IgD-negative memory B cell (primary cell): ENCODE measurements around the gene SUMF1. TPM values are rescaled to one million over a fixed set of nuclear protein-coding genes. Genes with fewer than 3 reads are reported as not detected.
"Not testable (repeated sequence)": the region's sequence is repeated elsewhere in the genome, so short reads cannot be mapped to it uniquely, and the experiment has no call there.

Experiments
- H3K27ac Mint-ChIP-seq, 3 donors: one replicate each; pipeline ENCODE4 v1.8.0; 2020 to 2022; ENCODE audit warnings: mild to moderate bottlenecking in 3 of 3, mixed read lengths in 3 of 3, moderate library complexity in 1 of 3
- H3K27me3 Mint-ChIP-seq: one replicate; pipeline ENCODE4 v1.8.0; 2021; ENCODE audit warnings: mixed read lengths
- H3K36me3 Mint-ChIP-seq: one replicate; pipeline ENCODE4 v1.8.0; 2020; ENCODE audit warnings: mild to moderate bottlenecking, mixed read lengths
- H3K4me1 Mint-ChIP-seq, 3 donors: one replicate each; pipeline ENCODE4 v1.8.0; 2020 to 2022; ENCODE audit warnings: mixed read lengths in 3 of 3, mild to moderate bottlenecking in 1 of 3
- H3K4me3 Mint-ChIP-seq, 4 donors: one replicate each; pipeline ENCODE4 v1.8.0; 2020 to 2022; ENCODE audit warnings: mild to moderate bottlenecking in 4 of 4, mixed read lengths in 4 of 4, moderate library complexity in 3 of 4
- H3K9me3 Mint-ChIP-seq, 3 donors: one replicate each; pipeline ENCODE4 v1.8.0; 2020 to 2021; ENCODE audit warnings: mixed read lengths in 3 of 3, mild to moderate bottlenecking in 1 of 3
- polyA plus RNA-seq: library from polyadenylated mRNA; unstranded; fragments of 300-500 nt; fragmentation: Illumina TruSeq; gene quantifications from one replicate; pipeline ENCODE4 v1.2.3, GENCODE V29; 2021

SUMF1 gene
- polyA plus RNA-seq, 1 donor from 2014 or later = 23.0 TPM

- Mint-ChIP-seq H3K9me3 (no peaks in the 10 kb centered on the region), H3K4me3 (peak overlapping the region in 3 of 4 donors; percentile 1 to 80 (median 47)), H3K27me3 (no peaks in the 10 kb centered on the region), H3K4me1 (peaks cover 3 to 7% (median 5%) of the 10 kb centered on the region in 3 donors), H3K27ac (peak overlapping the region in 1 of 3 donors; percentile 37), H3K36me3 (peaks cover 4% of the 10 kb centered on the region)
Observed at GRCh38 chr3:4351164-4351855, 115.8 kb downstream of the SUMF1 start.

GRCh38 chr3:4350789-4351163 lies 116.3 kb downstream of the SUMF1 start:
- H3K27ac Mint-ChIP-seq = peak overlapping the region in 1 of 3 donors; percentile 37
- H3K36me3 Mint-ChIP-seq = peaks cover 4% of the 10 kb centered on the region
- H3K27me3 Mint-ChIP-seq = no peaks in the 10 kb centered on the region
- no peaks in the 10 kb centered on the region for H3K9me3 Mint-ChIP-seq
- H3K4me3 Mint-ChIP-seq = peak overlapping the region in 3 of 4 donors; percentile 1 to 45 (median 8)
- H3K4me1 Mint-ChIP-seq = peaks cover 3 to 7% (median 5%) of the 10 kb centered on the region in 3 donors

GRCh38 chr3:4343258-4343657 lies 123.8 kb downstream of the SUMF1 start:
- H3K4me3 Mint-ChIP-seq = no peak overlapping the region
- peaks cover 8% of the 10 kb centered on the region for H3K36me3 Mint-ChIP-seq
- no peak overlapping the region for H3K27ac Mint-ChIP-seq
- no peaks in the 10 kb centered on the region for H3K27me3 Mint-ChIP-seq
- no peaks in the 10 kb centered on the region for H3K9me3 Mint-ChIP-seq
- H3K4me1 Mint-ChIP-seq = no peaks in the 10 kb centered on the region

- Mint-ChIP-seq H3K36me3 (peaks cover 8% of the 10 kb centered on the region), H3K4me1 (no peaks in the 10 kb centered on the region), H3K27ac (no peak overlapping the region), H3K27me3 (no peaks in the 10 kb centered on the region), H3K4me3 (no peak overlapping the region), H3K9me3 (no peaks in the 10 kb centered on the region)
Observed at GRCh38 chr3:4341336-4341675, 125.8 kb downstream of the SUMF1 start.

- H3K4me3 Mint-ChIP-seq = no peak overlapping the region
- no peak overlapping the region for H3K27ac Mint-ChIP-seq
- H3K27me3 Mint-ChIP-seq = no peaks in the 10 kb centered on the region
- H3K4me1 Mint-ChIP-seq = no peaks in the 10 kb centered on the region
- H3K36me3 Mint-ChIP-seq = peaks cover 8% of the 10 kb centered on the region
- no peaks in the 10 kb centered on the region for H3K9me3 Mint-ChIP-seq
Observed at GRCh38 chr3:4340411-4341335, 126.4 kb downstream of the SUMF1 start.

GRCh38 chr3:4340077-4340410 lies 127.0 kb downstream of the SUMF1 start:
- Mint-ChIP-seq H3K27ac (no peak overlapping the region), H3K4me1 (no peaks in the 10 kb centered on the region), H3K27me3 (no peaks in the 10 kb centered on the region), H3K36me3 (peaks cover 8% of the 10 kb centered on the region), H3K9me3 (peaks cover 0 to 1% (median 0%) of the 10 kb centered on the region in 3 donors), H3K4me3 (no peak overlapping the region)

- peaks cover 0 to 2% (median 0%) of the 10 kb centered on the region in 3 donors for H3K9me3 Mint-ChIP-seq
- no peak overlapping the region for H3K27ac Mint-ChIP-seq
- H3K27me3 Mint-ChIP-seq = no peaks in the 10 kb centered on the region
- no peaks in the 10 kb centered on the region for H3K4me1 Mint-ChIP-seq
- peaks cover 8% of the 10 kb centered on the region for H3K36me3 Mint-ChIP-seq
- no peak overlapping the region for H3K4me3 Mint-ChIP-seq
Observed at GRCh38 chr3:4338751-4339150, 128.3 kb downstream of the SUMF1 start.

GRCh38 chr3:4336850-4337546 lies 130.1 kb downstream of the SUMF1 start:
- Mint-ChIP-seq H3K27ac (peak overlapping the region in 1 of 3 donors; percentile 67), H3K4me3 (no peak overlapping the region), H3K9me3 (peaks cover 0 to 2% (median 0%) of the 10 kb centered on the region in 3 donors), H3K27me3 (no peaks in the 10 kb centered on the region), H3K36me3 (peaks cover 6% of the 10 kb centered on the region), H3K4me1 (no peaks in the 10 kb centered on the region)

GRCh38 chr3:4335840-4336562 lies 131.1 kb downstream of the SUMF1 start:
- Mint-ChIP-seq H3K27me3 (no peaks in the 10 kb centered on the region), H3K4me1 (no peaks in the 10 kb centered on the region), H3K27ac (peak overlapping the region in 1 of 3 donors; percentile 59), H3K36me3 (peaks cover 6% of the 10 kb centered on the region), H3K9me3 (peaks cover 0 to 2% (median 0%) of the 10 kb centered on the region in 3 donors), H3K4me3 (no peak overlapping the region)

- Mint-ChIP-seq H3K36me3 (peaks cover 5% of the 10 kb centered on the region), H3K27me3 (no peaks in the 10 kb centered on the region), H3K27ac (no peak overlapping the region), H3K4me3 (no peak overlapping the region), H3K9me3 (peaks cover 1 to 11% (median 9%) of the 10 kb centered on the region in 3 donors), H3K4me1 (no peaks in the 10 kb centered on the region)
Observed at GRCh38 chr3:4334548-4334947, 132.5 kb downstream of the SUMF1 start.

- H3K27me3 Mint-ChIP-seq = no peaks in the 10 kb centered on the region
- no peaks in the 10 kb centered on the region for H3K36me3 Mint-ChIP-seq
- H3K4me3 Mint-ChIP-seq = no peak overlapping the region
- H3K27ac Mint-ChIP-seq = no peak overlapping the region
- H3K9me3 Mint-ChIP-seq = peaks cover 1 to 20% (median 14%) of the 10 kb centered on the region in 3 donors
- no peaks in the 10 kb centered on the region for H3K4me1 Mint-ChIP-seq
Observed at GRCh38 chr3:4332991-4333390, 134.1 kb downstream of the SUMF1 start.

GRCh38 chr3:4332574-4332973 lies 134.5 kb downstream of the SUMF1 start:
- H3K36me3 Mint-ChIP-seq = no peaks in the 10 kb centered on the region
- H3K4me1 Mint-ChIP-seq = no peaks in the 10 kb centered on the region
- no peaks in the 10 kb centered on the region for H3K27me3 Mint-ChIP-seq
- H3K9me3 Mint-ChIP-seq = peaks cover 1 to 20% (median 14%) of the 10 kb centered on the region in 3 donors
- no peak overlapping the region for H3K27ac Mint-ChIP-seq
- H3K4me3 Mint-ChIP-seq = no peak overlapping the region

GRCh38 chr3:4332111-4332510 lies 135.0 kb downstream of the SUMF1 start:
- Mint-ChIP-seq H3K27me3 (no peaks in the 10 kb centered on the region), H3K9me3 (peaks cover 1 to 20% (median 16%) of the 10 kb centered on the region in 3 donors), H3K27ac (no peak overlapping the region), H3K4me3 (no peak overlapping the region), H3K4me1 (no peaks in the 10 kb centered on the region), H3K36me3 (no peaks in the 10 kb centered on the region)

GRCh38 chr3:4329806-4330205 lies 137.3 kb downstream of the SUMF1 start:
- H3K9me3 Mint-ChIP-seq = peaks cover 1 to 18% (median 18%) of the 10 kb centered on the region in 3 donors
- H3K4me1 Mint-ChIP-seq, H3K4me3 Mint-ChIP-seq, H3K27me3 Mint-ChIP-seq, H3K27ac Mint-ChIP-seq, H3K36me3 Mint-ChIP-seq: not testable (repeated sequence)
